Measurements from ENCODE around the gene ZG16. TPM values are rescaled to one million over a fixed set of nuclear protein-coding genes. Genes with fewer than 3 reads are reported as not detected.
"Not testable (repeated sequence)": the region's sequence is repeated elsewhere in the genome, so short reads cannot be mapped to it uniquely, and the experiment has no call there.

Gene ZG16, protein sequence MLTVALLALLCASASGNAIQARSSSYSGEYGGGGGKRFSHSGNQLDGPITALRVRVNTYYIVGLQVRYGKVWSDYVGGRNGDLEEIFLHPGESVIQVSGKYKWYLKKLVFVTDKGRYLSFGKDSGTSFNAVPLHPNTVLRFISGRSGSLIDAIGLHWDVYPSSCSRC
- not detected for polyA plus RNA-seq (2012; ENCODE audit: low read depth, missing spikeins)

DNA sequence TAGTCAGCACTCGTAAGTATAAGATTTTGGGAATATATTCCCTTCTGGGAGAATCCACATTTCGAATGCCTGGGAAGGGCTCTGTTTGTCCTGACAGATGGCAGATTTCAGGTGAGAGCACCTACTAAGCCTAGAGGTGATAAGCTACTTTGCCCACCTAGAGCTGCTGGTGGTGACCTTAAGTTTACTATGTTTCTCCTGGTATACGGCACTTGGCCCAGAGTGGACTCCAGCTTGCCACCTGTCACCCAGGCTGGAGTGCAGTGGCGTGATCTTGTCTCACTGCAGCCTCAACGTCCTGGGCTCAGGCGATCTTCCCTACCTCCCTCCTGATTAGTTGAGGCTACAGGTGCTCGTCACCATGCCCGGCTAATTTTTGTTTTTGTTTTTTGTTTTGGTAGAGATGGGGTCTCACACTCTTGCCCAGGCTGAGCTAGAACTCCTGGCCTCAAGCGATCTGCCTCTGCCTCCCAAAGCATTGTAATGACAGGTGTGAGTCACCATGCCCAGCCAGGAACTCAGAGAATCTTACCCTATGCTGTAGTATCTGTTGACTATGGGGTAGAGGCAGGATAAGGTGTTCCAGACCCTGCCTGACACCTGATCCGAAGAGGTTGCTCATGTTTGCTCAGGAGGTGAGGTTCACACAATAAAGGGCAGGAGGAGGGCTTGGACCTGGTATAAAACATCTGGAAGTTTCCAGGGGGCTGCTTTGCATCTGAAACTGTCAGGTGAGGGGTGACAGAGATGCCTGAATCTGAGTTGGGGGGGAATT is at the start of gene ZG16:
ZG16 (plus strand) TSS at position 681 of the 775 bp plus-strand sequence. CDS start 1,011 bp downstream, outside the sequence.
- TF ChIP-seq PAX5 (IDR thresholded peaks at IDR 0.05; ENCODE audit: insufficient read depth, low read length, severe bottlenecking) (no peak), POU2F2 (IDR thresholded peaks at IDR 0.05; ENCODE audit: low read depth, low read length) (no peak), SPI1 (IDR thresholded peaks at IDR 0.05; ENCODE audit: low read depth, low read length) (no peak), POLR2AphosphoS5 (IDR thresholded peaks at IDR 0.05; ENCODE audit: low read depth, low read length) (no peak), POLR2A (IDR thresholded peaks at IDR 0.05; ENCODE audit: low read depth, low read length) (no peak), TAF1 (IDR thresholded peaks at IDR 0.05; ENCODE audit: low read depth, low read length) (no peak)
- no peak for FAIRE-seq
- no peak for DNase-seq (ENCODE audit: insufficient read length, low spot score)

DNA sequence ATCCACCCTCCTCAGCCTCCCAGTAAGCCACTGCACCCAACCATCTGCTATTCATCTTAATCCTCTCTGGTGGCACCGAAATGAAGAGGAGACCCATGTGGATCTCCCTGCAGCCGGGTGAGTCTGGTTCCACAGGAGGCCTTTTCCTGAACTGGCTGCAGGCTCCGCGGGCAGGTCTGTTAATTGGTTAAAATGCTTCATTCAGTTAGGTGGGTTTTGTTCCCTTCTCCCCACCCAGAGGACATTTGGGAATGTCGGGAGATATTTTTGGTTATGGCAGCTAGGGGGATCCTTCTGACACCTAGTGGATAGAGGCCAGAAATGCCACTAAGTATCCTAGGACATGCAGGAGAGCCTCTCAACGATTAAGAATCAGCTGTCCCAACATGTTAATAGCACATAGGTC is 48.9 kb upstream of the ZG16 start:
- no peak for TF ChIP-seq TAF1 (IDR thresholded peaks at IDR 0.05; ENCODE audit: low read depth, low read length)
- no peak for TF ChIP-seq SPI1 (IDR thresholded peaks at IDR 0.05; ENCODE audit: low read depth, low read length)
- no peak for TF ChIP-seq POLR2AphosphoS5 (IDR thresholded peaks at IDR 0.05; ENCODE audit: low read depth, low read length)
- TF ChIP-seq POLR2A (IDR thresholded peaks at IDR 0.05; ENCODE audit: low read depth, low read length) = no peak
- TF ChIP-seq POU2F2 (IDR thresholded peaks at IDR 0.05; ENCODE audit: low read depth, low read length) = no peak
- no peak for TF ChIP-seq PAX5 (IDR thresholded peaks at IDR 0.05; ENCODE audit: insufficient read depth, low read length, severe bottlenecking)
- DNase-seq (ENCODE audit: insufficient read length, low spot score) (no peak), FAIRE-seq (no peak)

DNA sequence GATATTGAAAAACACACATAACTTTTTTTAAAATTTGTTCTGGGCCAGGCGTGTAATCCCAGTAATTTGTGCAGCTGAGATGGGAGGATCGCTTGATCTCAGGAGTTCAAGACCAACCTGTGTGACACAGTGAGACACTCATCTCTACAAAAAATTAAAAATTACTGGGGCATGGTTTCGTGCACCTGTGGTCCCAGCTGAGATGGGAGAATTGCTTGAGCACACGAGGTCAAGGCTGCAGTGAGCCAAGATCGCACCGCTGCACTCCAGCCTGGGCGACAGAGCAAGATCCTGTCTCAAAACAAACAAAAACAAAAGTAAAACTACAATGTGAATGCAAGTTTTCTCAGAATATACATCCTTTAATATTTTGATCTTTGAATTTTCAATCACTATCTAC is 47.4 kb upstream of the ZG16 start:
- TF ChIP-seq TAF1 (IDR thresholded peaks at IDR 0.05; ENCODE audit: low read depth, low read length) = no peak
- no peak for TF ChIP-seq SPI1 (IDR thresholded peaks at IDR 0.05; ENCODE audit: low read depth, low read length)
- no peak for TF ChIP-seq POLR2AphosphoS5 (IDR thresholded peaks at IDR 0.05; ENCODE audit: low read depth, low read length)
- no peak for TF ChIP-seq PAX5 (IDR thresholded peaks at IDR 0.05; ENCODE audit: insufficient read depth, low read length, severe bottlenecking)
- TF ChIP-seq POLR2A (IDR thresholded peaks at IDR 0.05; ENCODE audit: low read depth, low read length) = no peak
- no peak for TF ChIP-seq POU2F2 (IDR thresholded peaks at IDR 0.05; ENCODE audit: low read depth, low read length)
- DNase-seq (ENCODE audit: insufficient read length, low spot score) (no peak), FAIRE-seq (peak; percentile 48)

DNA sequence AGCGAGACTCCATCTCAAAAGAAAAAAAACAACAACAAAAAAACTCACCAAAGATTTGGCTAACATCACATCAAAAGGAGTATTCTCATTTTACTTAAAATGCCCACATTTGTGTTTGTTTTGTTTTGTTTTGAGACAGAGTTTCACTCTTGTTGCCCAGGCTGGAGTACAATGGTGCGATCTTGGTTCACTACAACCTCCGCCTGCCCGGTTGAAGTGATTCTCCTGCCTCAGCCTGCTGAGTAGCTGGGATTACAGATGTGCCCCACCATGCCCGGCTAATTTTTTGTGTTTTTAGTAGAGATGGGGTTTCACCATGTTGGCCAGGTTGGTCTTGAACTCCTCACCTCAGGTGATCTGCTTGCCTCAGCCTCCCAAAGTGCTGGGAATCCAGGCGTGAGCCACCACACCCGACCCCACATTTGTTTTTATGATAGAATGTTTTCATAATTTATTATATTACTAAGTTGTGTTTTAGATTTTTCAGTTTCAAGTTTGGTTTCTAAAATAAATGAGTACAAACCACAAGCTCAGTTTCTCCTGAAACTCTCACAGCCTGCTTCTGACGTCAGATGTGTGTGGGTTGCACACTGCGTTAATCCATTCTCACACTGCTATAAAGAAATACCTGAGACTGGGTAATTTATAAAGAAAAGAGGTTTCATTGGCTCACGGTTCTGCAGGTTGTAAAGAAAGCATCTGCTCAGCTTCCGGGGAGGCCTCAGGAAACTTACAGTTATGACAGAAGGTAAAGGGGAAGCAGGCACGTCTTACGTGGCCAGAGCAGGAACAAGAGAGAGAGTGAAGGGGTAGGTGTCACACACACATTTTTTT is 46.1 kb upstream of the ZG16 start:
- peak; percentile 65 for FAIRE-seq
- DNase-seq (ENCODE audit: insufficient read length, low spot score) = peak; percentile 24
- peak; percentile 34; the same call in 1 of the 2 replicates for TF ChIP-seq SPI1 (IDR thresholded peaks at IDR 0.05; ENCODE audit: low read depth, low read length)

DNA sequence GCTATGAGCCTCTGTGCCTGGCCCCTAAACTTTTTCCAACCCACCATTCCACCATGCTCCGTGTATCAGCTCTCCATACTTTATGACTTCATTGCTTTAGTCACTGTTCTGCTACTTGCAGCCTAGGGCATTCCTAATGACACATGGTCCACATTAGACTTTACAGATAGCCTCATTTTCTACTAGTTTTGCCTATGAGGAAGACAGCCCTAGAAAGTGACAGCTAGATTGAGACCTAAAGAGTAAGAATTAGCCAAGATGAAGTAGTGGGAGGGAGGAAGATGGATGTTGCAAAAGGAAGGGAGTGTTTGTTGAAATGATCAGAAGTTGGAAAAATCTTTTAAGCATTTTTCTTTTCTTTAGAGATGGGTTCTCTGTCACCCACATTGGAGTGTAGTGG is 43.3 kb upstream of the ZG16 start:
- DNase-seq (ENCODE audit: insufficient read length, low spot score) (no peak), FAIRE-seq (no peak)
- TF ChIP-seq POLR2A (IDR thresholded peaks at IDR 0.05; ENCODE audit: low read depth, low read length) (no peak), SPI1 (IDR thresholded peaks at IDR 0.05; ENCODE audit: low read depth, low read length) (no peak), PAX5 (IDR thresholded peaks at IDR 0.05; ENCODE audit: insufficient read depth, low read length, severe bottlenecking) (no peak), TAF1 (IDR thresholded peaks at IDR 0.05; ENCODE audit: low read depth, low read length) (no peak), POLR2AphosphoS5 (IDR thresholded peaks at IDR 0.05; ENCODE audit: low read depth, low read length) (no peak), POU2F2 (IDR thresholded peaks at IDR 0.05; ENCODE audit: low read depth, low read length) (no peak)

DNA sequence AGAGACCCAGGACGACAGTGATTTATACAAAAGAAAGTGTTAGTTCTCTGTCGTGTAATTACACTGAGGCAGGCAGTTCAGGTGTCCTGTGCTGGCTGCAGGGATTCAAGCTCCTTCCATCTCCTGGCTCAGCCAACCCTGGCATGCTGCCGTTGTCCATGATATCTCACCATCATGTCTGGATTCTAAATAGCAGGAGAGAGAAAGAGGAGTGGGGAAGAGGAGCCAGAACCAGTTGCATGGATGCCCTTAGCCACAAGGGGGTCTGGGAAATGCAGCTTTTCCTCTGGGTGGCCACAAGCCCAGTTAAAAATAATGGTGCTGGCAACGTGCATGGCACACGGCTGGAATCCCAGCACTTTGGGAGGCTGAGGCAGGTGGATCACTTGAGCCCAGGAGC is 41.9 kb upstream of the ZG16 start:
- TF ChIP-seq PAX5 (IDR thresholded peaks at IDR 0.05; ENCODE audit: insufficient read depth, low read length, severe bottlenecking) = no peak
- TF ChIP-seq POLR2A (IDR thresholded peaks at IDR 0.05; ENCODE audit: low read depth, low read length) = no peak
- no peak for TF ChIP-seq SPI1 (IDR thresholded peaks at IDR 0.05; ENCODE audit: low read depth, low read length)
- TF ChIP-seq POLR2AphosphoS5 (IDR thresholded peaks at IDR 0.05; ENCODE audit: low read depth, low read length) = no peak
- no peak for TF ChIP-seq TAF1 (IDR thresholded peaks at IDR 0.05; ENCODE audit: low read depth, low read length)
- no peak for FAIRE-seq
- no peak for DNase-seq (ENCODE audit: insufficient read length, low spot score)

DNA sequence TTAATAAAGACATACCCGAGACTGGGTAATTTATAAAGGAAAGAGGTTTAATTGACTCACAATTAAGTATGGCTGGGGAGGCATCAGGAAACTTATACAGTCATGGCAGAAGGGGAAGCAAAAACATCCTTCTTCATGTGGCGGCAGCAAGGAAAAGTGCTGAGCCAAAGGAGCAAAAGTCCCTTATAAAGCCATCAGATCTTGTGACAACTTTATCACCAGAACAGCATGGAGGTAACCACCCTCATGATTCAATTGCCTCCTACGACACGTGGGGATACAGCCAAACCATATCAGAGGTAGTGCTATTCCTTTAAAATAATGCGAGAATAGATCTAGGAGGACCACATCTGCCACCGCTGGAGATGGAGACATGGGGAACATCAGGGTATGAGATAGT is 41.3 kb upstream of the ZG16 start:
- no peak for TF ChIP-seq POU2F2 (IDR thresholded peaks at IDR 0.05; ENCODE audit: low read depth, low read length)
- TF ChIP-seq PAX5 (IDR thresholded peaks at IDR 0.05; ENCODE audit: insufficient read depth, low read length, severe bottlenecking) = no peak
- TF ChIP-seq POLR2A (IDR thresholded peaks at IDR 0.05; ENCODE audit: low read depth, low read length) = no peak
- TF ChIP-seq POLR2AphosphoS5 (IDR thresholded peaks at IDR 0.05; ENCODE audit: low read depth, low read length) = no peak
- TF ChIP-seq SPI1 (IDR thresholded peaks at IDR 0.05; ENCODE audit: low read depth, low read length) = no peak
- no peak for TF ChIP-seq TAF1 (IDR thresholded peaks at IDR 0.05; ENCODE audit: low read depth, low read length)
- no peak for FAIRE-seq

DNA sequence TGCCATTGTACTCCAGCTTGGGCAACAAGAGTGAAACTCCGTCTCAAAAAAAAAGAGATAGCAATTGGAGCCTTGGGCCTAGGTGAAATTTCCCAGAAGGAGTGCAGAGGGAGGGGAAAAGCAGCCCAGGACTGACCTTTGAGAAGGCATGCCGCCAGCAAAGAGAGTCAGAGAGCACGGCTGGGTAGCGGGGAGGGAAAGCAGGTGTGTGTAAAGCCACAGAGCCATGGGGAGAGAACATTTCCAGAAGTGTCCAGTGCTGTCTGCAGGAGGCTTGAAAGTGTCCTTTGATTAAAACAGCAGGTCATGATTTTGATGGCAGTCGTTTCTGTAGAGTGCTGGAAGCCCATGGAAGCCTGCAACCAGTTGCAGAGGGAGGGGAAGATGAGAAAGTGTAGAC is 40.3 kb upstream of the ZG16 start:
- DNase-seq (ENCODE audit: insufficient read length, low spot score) (no peak), FAIRE-seq (no peak)
- no peak for TF ChIP-seq TAF1 (IDR thresholded peaks at IDR 0.05; ENCODE audit: low read depth, low read length)
- TF ChIP-seq POU2F2 (IDR thresholded peaks at IDR 0.05; ENCODE audit: low read depth, low read length) = no peak
- TF ChIP-seq POLR2AphosphoS5 (IDR thresholded peaks at IDR 0.05; ENCODE audit: low read depth, low read length) = no peak
- no peak for TF ChIP-seq PAX5 (IDR thresholded peaks at IDR 0.05; ENCODE audit: insufficient read depth, low read length, severe bottlenecking)
- no peak for TF ChIP-seq POLR2A (IDR thresholded peaks at IDR 0.05; ENCODE audit: low read depth, low read length)
- no peak for TF ChIP-seq SPI1 (IDR thresholded peaks at IDR 0.05; ENCODE audit: low read depth, low read length)

More for the DNA sequence above, 41.3 kb upstream of the ZG16 start:
- no peak for DNase-seq (ENCODE audit: insufficient read length, low spot score)

DNA sequence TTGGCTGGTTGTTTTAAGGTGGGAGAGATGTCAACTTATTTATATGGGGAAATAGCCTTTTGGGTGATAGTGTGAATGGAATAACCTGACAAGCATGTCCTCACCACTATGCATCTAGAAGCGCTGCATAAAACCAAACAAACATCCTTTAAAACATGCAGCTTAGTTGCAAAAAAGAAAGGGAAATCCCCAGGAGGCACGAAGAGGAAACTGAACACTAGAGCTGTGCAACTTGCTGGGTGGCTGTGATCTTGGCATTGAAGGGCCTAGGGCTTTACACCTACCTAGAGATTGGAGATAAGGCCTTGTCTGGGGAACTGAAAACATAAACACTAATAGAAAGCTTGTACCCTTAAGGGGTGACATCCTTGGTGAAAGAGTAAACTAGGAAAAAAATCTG is 39.5 kb upstream of the ZG16 start:
- FAIRE-seq (peak; percentile 60), DNase-seq (ENCODE audit: insufficient read length, low spot score) (peak; percentile 44)
- TF ChIP-seq POU2F2 (IDR thresholded peaks at IDR 0.05; ENCODE audit: low read depth, low read length) (no peak), TAF1 (IDR thresholded peaks at IDR 0.05; ENCODE audit: low read depth, low read length) (no peak), POLR2A (IDR thresholded peaks at IDR 0.05; ENCODE audit: low read depth, low read length) (no peak), SPI1 (IDR thresholded peaks at IDR 0.05; ENCODE audit: low read depth, low read length) (peak; percentile 37), POLR2AphosphoS5 (IDR thresholded peaks at IDR 0.05; ENCODE audit: low read depth, low read length) (no peak)

DNA sequence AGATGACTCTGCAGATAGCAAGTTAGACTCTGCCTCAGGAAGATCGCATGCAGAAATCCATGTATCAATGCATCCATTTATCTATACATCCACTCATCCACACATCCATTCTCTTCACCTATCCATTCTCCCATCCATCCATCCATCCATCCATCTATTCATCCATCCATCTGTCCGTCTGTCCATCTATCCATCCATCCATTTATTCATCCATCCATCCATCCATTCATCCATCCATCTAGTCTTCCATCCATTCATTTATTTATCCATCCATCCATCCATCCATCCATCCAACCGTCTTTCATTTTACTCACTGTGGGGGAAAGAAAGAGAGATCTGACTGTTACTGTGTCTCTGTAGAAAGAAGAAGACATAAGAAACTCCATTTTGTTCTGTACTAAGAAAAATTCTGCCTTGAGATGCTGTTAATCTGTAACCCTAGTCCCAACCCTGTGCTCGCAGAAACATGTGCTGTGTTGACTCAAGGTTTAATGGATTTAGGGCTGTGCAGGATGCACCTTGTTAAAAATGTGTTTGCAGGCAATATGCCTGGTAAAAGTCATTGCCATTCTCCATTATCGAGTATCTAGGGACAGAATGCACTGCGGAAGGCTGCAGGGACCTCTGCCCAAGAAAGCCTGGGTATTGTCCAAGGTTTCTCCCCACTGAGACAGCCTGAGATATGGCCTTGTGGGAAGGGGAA is 38.0 kb upstream of the ZG16 start:
- peak; percentile 55 for FAIRE-seq
- not testable (repeated sequence) for DNase-seq (ENCODE audit: insufficient read length, low spot score)

DNA sequence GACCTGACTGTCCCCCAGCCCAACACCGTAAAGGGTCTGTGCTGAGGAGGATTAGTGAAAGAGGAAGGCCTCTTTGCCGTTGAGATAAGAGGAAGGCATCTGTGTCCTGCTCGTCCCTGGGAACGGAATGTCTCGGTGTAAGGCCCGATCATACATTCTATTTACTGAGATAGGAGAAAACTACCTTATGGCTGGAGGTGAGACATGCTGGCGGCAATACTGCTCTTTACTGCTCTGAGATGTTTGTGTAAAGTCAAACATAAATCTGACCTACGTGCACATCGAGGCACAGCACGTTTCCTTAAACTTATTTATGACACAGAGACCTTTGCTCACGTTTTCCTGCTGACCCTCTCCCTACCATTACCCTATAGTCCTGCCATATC is 37.4 kb upstream of the ZG16 start:
- FAIRE-seq; DNase-seq (ENCODE audit: insufficient read length, low spot score): not testable (repeated sequence)

Measured in GM12891 (cell line).